Neuronal stem cell (in vitro differentiated cells): ENCODE results near the gene AGFG2.
A peak's percentile ranks its signal among the peaks of the same experiment; 100 is the strongest.

Experiments
- DNase-seq: peaks from one replicate; pipeline ENCODE4 v3.0.0-alpha.2; 2013; ENCODE audit warnings: low spot score
- H2AFZ ChIP-seq: one replicate; pipeline ENCODE4 v1.6.1; 2013; ENCODE audit warnings: mild to moderate bottlenecking, low read length, inconsistent platforms
- H2AK5ac ChIP-seq: 2 replicates; pipeline ENCODE4 v1.6.1; 2013; ENCODE audit warnings: low read depth, mild to moderate bottlenecking, inconsistent platforms, low read length, moderate library complexity, mixed read lengths
- H2BK120ac ChIP-seq: 2 replicates; pipeline ENCODE4 v1.6.1; 2013; ENCODE audit warnings: low read depth, mild to moderate bottlenecking, inconsistent platforms, low read length, moderate library complexity, mixed read lengths
- H2BK12ac ChIP-seq: one replicate; pipeline ENCODE4 v1.6.1; 2013; ENCODE audit warnings: low read length, inconsistent platforms
- H2BK15ac ChIP-seq: 2 replicates; pipeline ENCODE4 v1.6.1; 2013; ENCODE audit warnings: mild to moderate bottlenecking, low read length, inconsistent platforms, mixed read lengths
- H2BK5ac ChIP-seq: one replicate; pipeline ENCODE4 v1.6.1; 2013; ENCODE audit warnings: inconsistent platforms, mild to moderate bottlenecking, low read length, moderate library complexity
- H3K14ac ChIP-seq: one replicate; pipeline ENCODE4 v1.6.1; 2013; ENCODE audit warnings: low read length, inconsistent platforms
- H3K18ac ChIP-seq: 2 replicates; pipeline ENCODE4 v1.6.1; 2013; ENCODE audit warnings: low read length, inconsistent platforms
- H3K23ac ChIP-seq: 2 replicates; pipeline ENCODE4 v1.6.1; 2013; ENCODE audit warnings: low read depth, mild to moderate bottlenecking, mixed read lengths, low read length, inconsistent platforms; ENCODE audit not compliant: poor library complexity
- H3K27ac ChIP-seq: replicated peaks from 3 replicates; pipeline ENCODE4 v1.5.1; 2013; ENCODE audit warnings: low read length, inconsistent platforms
- H3K27me3 ChIP-seq, 3 experiments: 2 replicates each; pipeline ENCODE4 v1.6.1; 2013; ENCODE audit warnings: low read length in 3 of 3, mild to moderate bottlenecking in 2 of 3, inconsistent platforms in 1 of 3, low read depth in 1 of 3, mixed read lengths in 1 of 3, moderate library complexity in 1 of 3; ENCODE audit not compliant: control insufficient read depth in 3 of 3, insufficient read depth in 3 of 3
- H3K36me3 ChIP-seq, 2 donors: replicated peaks in 1 of 2; 2 replicates each; pipeline ENCODE4 v1.6.1; 2013; ENCODE audit warnings: low read length in 2 of 2; ENCODE audit not compliant: control insufficient read depth in 2 of 2, insufficient read depth in 2 of 2
- H3K4ac ChIP-seq: 2 replicates; pipeline ENCODE4 v1.6.1; 2013; ENCODE audit warnings: inconsistent platforms, mild to moderate bottlenecking, low read length, moderate library complexity
- H3K4me1 ChIP-seq, 2 donors: 1 replicate in 1 of 2; 2 replicates in 1 of 2; pipeline ENCODE4 v1.6.1; 2013; ENCODE audit warnings: low read length in 2 of 2, low read depth in 1 of 2; ENCODE audit not compliant: control insufficient read depth in 2 of 2, insufficient read depth in 1 of 2
- H3K4me2 ChIP-seq: one replicate; pipeline ENCODE4 v1.6.1; 2013; ENCODE audit warnings: mild to moderate bottlenecking, low read length, inconsistent platforms; ENCODE audit not compliant: insufficient read depth, poor library complexity, severe bottlenecking
- H3K4me3 ChIP-seq, 2 donors: 2 replicates each; pipeline ENCODE4 v1.5.1; 2013; ENCODE audit warnings: low read length in 2 of 2, mild to moderate bottlenecking in 2 of 2, inconsistent platforms in 1 of 2, moderate library complexity in 1 of 2
- H3K79me1 ChIP-seq: one replicate; pipeline ENCODE4 v1.6.1; 2013; ENCODE audit warnings: low read depth, mild to moderate bottlenecking, inconsistent platforms, low read length, moderate library complexity
- H3K9ac ChIP-seq: one replicate; pipeline ENCODE4 v1.6.1; 2013; ENCODE audit warnings: mild to moderate bottlenecking, low read depth, low read length, inconsistent platforms; ENCODE audit not compliant: poor library complexity
- H3K9me3 ChIP-seq, 2 donors: replicated peaks in 1 of 2; 2 replicates each; pipeline versions ENCODE3 to v1.6.1; 2013; ENCODE audit warnings: low read length in 2 of 2, mild to moderate bottlenecking in 2 of 2, inconsistent platforms in 1 of 2, low read depth in 1 of 2, mixed read lengths in 1 of 2, moderate library complexity in 1 of 2; ENCODE audit not compliant: control insufficient read depth in 2 of 2, insufficient read depth in 1 of 2
- H4K8ac ChIP-seq: one replicate; pipeline ENCODE4 v1.6.1; 2013; ENCODE audit warnings: low read depth, mild to moderate bottlenecking, inconsistent platforms, low read length, moderate library complexity
- H4K91ac ChIP-seq: one replicate; pipeline ENCODE4 v1.6.1; 2013; ENCODE audit warnings: low read length, low read depth, mild to moderate bottlenecking, inconsistent platforms; ENCODE audit not compliant: poor library complexity
- WGBS, 2 donors: extraction: QIAGEN DNeasy Blood & Tissue Kit; methylation state at CpG; one replicate each; pipeline ENCODE4 v1.1.7; 2013; ENCODE audit warnings: missing lambda C conversion rate in 2 of 2, mixed read lengths in 1 of 2; ENCODE audit not compliant: insufficient read length in 2 of 2, insufficient replicate concordance in 1 of 2; ENCODE audit errors: extremely low coverage in 2 of 2; 5-methylcytosine and 5-hydroxymethylcytosine counted together

The AGFG2 gene

DNA sequence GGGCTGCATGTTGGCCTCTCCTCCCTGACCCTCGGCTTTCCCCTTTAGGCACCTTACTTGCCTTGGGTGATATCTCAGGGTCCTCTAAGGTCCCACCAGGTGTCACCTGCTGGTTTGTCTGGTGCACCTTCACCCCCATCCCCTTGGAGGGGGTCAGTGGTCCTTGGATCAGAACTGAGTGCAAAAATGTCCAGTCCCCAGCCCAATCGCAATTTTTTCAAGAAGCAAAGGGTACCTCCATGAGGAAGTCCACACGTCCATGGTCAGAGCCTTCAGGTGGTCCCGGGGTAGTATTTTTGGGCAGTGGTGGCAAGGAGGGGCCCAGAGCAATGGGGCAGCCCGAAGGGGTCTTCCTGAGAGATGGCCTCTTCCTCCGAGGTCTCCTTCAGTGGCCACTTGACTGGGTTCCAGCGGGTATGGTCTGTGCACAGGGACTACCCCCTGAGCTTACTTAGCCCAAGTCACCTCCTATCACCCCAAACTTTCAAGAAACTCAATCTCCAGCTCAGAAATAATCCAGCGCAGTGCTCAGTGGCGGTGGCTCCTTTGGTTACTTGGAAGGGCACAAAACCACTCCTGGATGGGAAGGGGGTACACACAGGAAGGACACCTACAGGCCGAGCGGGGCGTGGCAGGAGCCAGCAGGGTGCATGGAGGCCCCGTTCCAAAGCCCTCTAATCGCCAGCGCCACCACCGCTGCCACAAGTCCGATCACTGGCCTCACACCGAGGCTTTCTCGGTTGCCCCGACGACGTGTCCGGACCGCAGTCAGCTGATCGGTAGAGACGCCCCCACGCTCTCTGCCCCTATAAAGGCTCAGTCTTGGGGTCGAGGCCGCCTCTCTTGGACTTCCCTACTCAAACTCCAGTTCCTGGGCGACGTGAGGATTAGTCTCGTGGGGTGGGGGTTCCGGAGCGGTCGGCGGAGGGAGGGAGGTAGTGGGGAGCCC, 30.2 kb downstream of the AGFG2 start:
- Histone ChIP-seq H2BK15ac (peak overlapping the region; percentile 99), H3K27ac (peak overlapping the region; percentile 43), H2AK5ac (peak overlapping the region; percentile 66)

DNA sequence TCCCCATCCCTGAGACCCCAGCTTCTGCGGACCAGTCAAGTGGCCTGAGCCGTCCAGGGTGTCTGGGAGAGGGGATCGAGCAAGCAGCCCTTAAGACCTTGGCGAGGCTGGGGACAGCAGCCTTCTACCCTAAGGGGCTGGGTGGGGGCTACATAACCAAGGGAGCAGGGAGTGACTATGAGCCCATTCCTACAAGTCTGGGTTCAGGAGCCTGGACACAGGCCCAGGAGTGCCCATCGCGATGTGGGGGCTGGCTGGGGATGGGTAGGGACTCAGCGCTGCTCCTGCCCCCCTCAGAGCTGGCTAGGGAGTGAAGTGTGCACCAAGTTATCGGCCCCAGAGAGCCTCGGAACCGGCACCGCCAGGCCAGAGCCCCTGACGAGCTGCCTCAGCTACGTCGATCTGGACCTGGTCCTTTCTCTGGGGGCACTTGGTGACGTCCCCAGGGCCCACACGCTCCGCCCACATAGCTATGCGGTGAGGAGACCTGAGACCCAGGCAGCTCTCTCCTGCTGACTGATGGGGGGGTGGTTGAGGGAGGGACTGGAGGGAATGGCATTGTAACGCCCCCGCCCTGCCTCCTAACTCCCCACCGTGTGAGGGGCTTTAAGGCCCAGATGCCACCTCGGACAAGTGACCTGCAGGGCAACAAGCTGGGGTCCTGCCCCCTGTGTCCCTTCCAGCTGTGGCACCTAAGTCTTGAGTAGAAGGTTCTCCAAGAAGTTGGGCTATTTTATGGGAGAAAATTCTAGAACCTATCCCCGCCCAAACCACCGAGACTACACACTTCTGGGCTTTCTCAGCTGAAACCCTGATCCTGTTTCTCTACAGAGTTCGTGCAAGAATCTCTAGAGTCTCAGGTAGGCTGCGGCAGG, 32.2 kb downstream of the AGFG2 start:
- WGBS, 2 donors = no CpG with 5 or more reads among the region's 26 CpGs
- no peak for DNase-seq
- H2AFZ ChIP-seq = no peak overlapping the region
- H3K9ac ChIP-seq = peak overlapping the region; percentile 72
- H3K27me3 ChIP-seq = peaks cover 0 to 13% (median 0%) of the 10 kb centered on the region in 3 experiments
- peak overlapping the region; percentile 82 for H3K18ac ChIP-seq
- H3K27ac ChIP-seq = no peak overlapping the region
- no peak overlapping the region for H3K4ac ChIP-seq
- no peak overlapping the region for H2BK12ac ChIP-seq
- H2BK15ac ChIP-seq = peak overlapping the region; percentile 43
- peaks cover 0 to 2% of the 10 kb centered on the region in 2 donors for H3K9me3 ChIP-seq
- H2BK5ac ChIP-seq = peak overlapping the region; percentile 39
- peaks cover 5% of the 10 kb centered on the region for H3K79me1 ChIP-seq
- no peak overlapping the region for H4K8ac ChIP-seq
- H3K4me3 ChIP-seq = no peak overlapping the region
- peak overlapping the region; percentile 83 for H2AK5ac ChIP-seq
- H3K4me1 ChIP-seq = peaks cover 29 to 51% of the 10 kb centered on the region in 2 donors
- H2BK120ac ChIP-seq = no peak overlapping the region
- H3K23ac ChIP-seq = peak overlapping the region; percentile 83
- no peak overlapping the region for H4K91ac ChIP-seq
- H3K4me2 ChIP-seq = no peak overlapping the region
- peaks cover 11 to 15% of the 10 kb centered on the region in 2 donors for H3K36me3 ChIP-seq
- no peak overlapping the region for H3K14ac ChIP-seq

More for the DNA sequence above, 30.2 kb downstream of the AGFG2 start:
- Histone ChIP-seq H3K79me1 (peaks cover 5% of the 10 kb centered on the region), H3K14ac (peak overlapping the region; percentile 99), H3K4me3 (peak overlapping the region; percentile 29 to 83), H3K27me3 (peaks cover 0 to 13% (median 0%) of the 10 kb centered on the region in 3 experiments), H2BK5ac (peak overlapping the region; percentile 90), H2BK12ac (no peak overlapping the region), H2AFZ (peak overlapping the region; percentile 76), H3K9me3 (peaks cover 0 to 2% of the 10 kb centered on the region in 2 donors), H3K4me1 (peaks cover 29 to 51% of the 10 kb centered on the region in 2 donors), H4K8ac (no peak overlapping the region), H3K36me3 (no peaks in the 10 kb centered on the region), H3K18ac (peak overlapping the region; percentile 100), H3K23ac (peak overlapping the region; percentile 100), H3K4ac (no peak overlapping the region), H2BK120ac (peak overlapping the region; percentile 100), H3K9ac (peak overlapping the region; percentile 94), H3K4me2 (peak overlapping the region; percentile 95), H4K91ac (no peak overlapping the region)
- peak; percentile 67 for DNase-seq
- WGBS, 2 donors = no CpG with 5 or more reads among the region's 36 CpGs

DNA sequence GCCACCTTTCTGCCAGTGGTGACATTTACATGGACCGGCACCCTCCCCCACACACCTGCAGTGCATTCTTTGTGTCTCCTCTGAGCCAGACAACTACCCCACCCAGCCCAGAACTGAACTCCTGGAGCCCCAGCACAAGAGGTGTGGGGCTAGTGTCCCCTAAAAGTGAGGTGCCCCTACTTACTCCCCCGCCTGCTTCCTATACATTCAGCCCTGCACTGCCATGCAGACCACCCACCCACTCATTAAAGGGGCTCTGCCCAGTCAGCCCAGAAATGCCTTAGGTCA, 32.8 kb downstream of the AGFG2 start:
- Histone ChIP-seq H3K4me2 (no peak overlapping the region), H4K91ac (no peak overlapping the region), H3K9ac (no peak overlapping the region), H3K27me3 (peaks cover 0 to 13% (median 0%) of the 10 kb centered on the region in 3 experiments), H3K23ac (no peak overlapping the region), H3K79me1 (peaks cover 5% of the 10 kb centered on the region), H3K18ac (peak overlapping the region; percentile 62), H2AFZ (no peak overlapping the region), H2BK15ac (peak overlapping the region; percentile 2), H3K36me3 (peaks cover 14 to 21% of the 10 kb centered on the region in 2 donors), H2BK120ac (no peak overlapping the region), H3K27ac (no peak overlapping the region), H4K8ac (no peak overlapping the region), H2BK5ac (no peak overlapping the region), H3K14ac (no peak overlapping the region), H3K4me3 (no peak overlapping the region), H2AK5ac (peak overlapping the region; percentile 58), H3K4me1 (peaks cover 29 to 50% of the 10 kb centered on the region in 2 donors), H2BK12ac (no peak overlapping the region), H3K4ac (no peak overlapping the region), H3K9me3 (peaks cover 0 to 2% of the 10 kb centered on the region in 2 donors)
- WGBS, 2 donors = no CpG with 5 or more reads among the region's 2 CpGs
- DNase-seq = no peak
